Measurements from ENCODE around the gene ACLY. TPM values are rescaled to one million over a fixed set of nuclear protein-coding genes. Genes with fewer than 3 reads are reported as not detected.

ACLY gene
- polyA plus RNA-seq, 2 of the 4 experiments (the other 2 are of a cell fraction): 355 to 376 TPM

GRCh38 chr17:41901646-41902045 is 17.1 kb downstream of the ACLY start:
- Histone ChIP-seq H3K4me1 (peaks cover 62% of the 10 kb centered on the region), H3K4me3 (no peak overlapping the region), H3K27ac (peak overlapping the region in 1 of 2 experiments; percentile 50; a peak in 2 of 6 replicates), H3K9me3 (no peaks in the 10 kb centered on the region), H3K4me2 (no peak overlapping the region)
- 83% methylated on average over 11 of the region's 11 CpGs for WGBS (ENCODE audit: missing lambda C conversion rate)
- CTCF ChIA-PET: interaction anchor here (0.6 kb wide), 1 partner anchor 27 kb away, joined by 3 read pairs; no protein-coding TSS in a partner anchor
- DNase-seq (ENCODE audit: low read depth in 1 of 2, low spot score in 1 of 2) (no peak), FAIRE-seq (no peak), ATAC-seq (no peak)
- TF ChIP-seq ATOH8 (CRISPR knock-in tag; IDR thresholded peaks at IDR 0.05; ENCODE audit: low read depth) (no peak), JUN (IDR thresholded peaks at IDR 0.05) (no peak), FOXS1 (CRISPR knock-in tag; IDR thresholded peaks at IDR 0.05) (no peak), USF2 (IDR thresholded peaks at IDR 0.05) (no peak), SREBF2 (IDR thresholded peaks at IDR 0.05) (no peak), ZFP36 (IDR thresholded peaks at IDR 0.05; ENCODE audit: borderline replicate concordance, partially characterized antibody) (no peak), ESRRA (IDR thresholded peaks at IDR 0.05; ENCODE audit: borderline replicate concordance, low read length) (no peak), NR3C1 (IDR thresholded peaks at IDR 0.05) (no peak), HEYL (CRISPR knock-in tag; IDR thresholded peaks at IDR 0.05) (no peak)
- POLR2A ChIA-PET: no interaction called here

GRCh38 chr17:41896726-41897125 is 22.0 kb downstream of the ACLY start:
- 0 out of 5 replicates have a peak, but pooled peaks of 1 of the 2 experiments have one; percentile 2 for TF ChIP-seq JUN (IDR thresholded peaks at IDR 0.05)
- no peak for TF ChIP-seq ATOH8 (CRISPR knock-in tag; IDR thresholded peaks at IDR 0.05; ENCODE audit: low read depth)
- no peak for FAIRE-seq
- DNase-seq (ENCODE audit: low read depth in 1 of 2, low spot score in 1 of 2): no peak
- Histone ChIP-seq H3K4me1 (peaks cover 71% of the 10 kb centered on the region), H3K4me2 (no peak overlapping the region), H3K4me3 (no peak overlapping the region), H3K27ac (peak overlapping the region; percentile 8 to 81; a peak in 4 of 6 replicates), H3K9me3 (no peaks in the 10 kb centered on the region)
- ATAC-seq: peak in 1 of 2 experiments; percentile 42; a peak in 3 of 6 replicates
- WGBS (ENCODE audit: missing lambda C conversion rate): 88% methylated on average over 6 of the region's 6 CpGs
- CTCF ChIA-PET: interaction anchor here (1.5 to 9.6 kb wide), 4 partner anchors 10 to 128 kb away, joined by 3 to 62 read pairs (median 4); no protein-coding TSS in a partner anchor
- POLR2A ChIA-PET: interaction anchor here (0.8 to 1.5 kb wide), 2 partner anchors 14 to 34 kb away, joined by 3 to 4 read pairs; partner anchors contain the start of gene ODAD4

GRCh38 chr17:41895617-41896016 is 23.1 kb downstream of the ACLY start:
- no peak for DNase-seq (ENCODE audit: low read depth in 1 of 2, low spot score in 1 of 2)
- WGBS (ENCODE audit: missing lambda C conversion rate): 86% methylated on average over 5 of the region's 5 CpGs
- peak overlapping the region; percentile 67 to 81 for H3K27ac ChIP-seq
- peaks cover 80% of the 10 kb centered on the region for H3K4me1 ChIP-seq
- H3K4me2 ChIP-seq: peak overlapping the region; percentile 59
- ATAC-seq: peak in 1 of 2 experiments; percentile 2; a peak in 2 of 6 replicates
- POLR2A ChIA-PET: interaction anchor here (1.3 to 2.2 kb wide), 3 partner anchors 12 to 54 kb away, joined by 3 to 12 read pairs (median 4); partner anchors contain the start of gene ODAD4
- no peaks in the 10 kb centered on the region for H3K9me3 ChIP-seq
- TF ChIP-seq CBX2 (IDR thresholded peaks at IDR 0.05; ENCODE audit: borderline replicate concordance, low read depth): no peak
- no peak for TF ChIP-seq RARB (CRISPR knock-in tag; IDR thresholded peaks at IDR 0.05)
- no peak for TF ChIP-seq MYC (IDR thresholded peaks at IDR 0.05; ENCODE audit: borderline replicate concordance, low read length)
- no peak for TF ChIP-seq KDM5A (IDR thresholded peaks at IDR 0.05)
- no peak for TF ChIP-seq RNF2 (IDR thresholded peaks at IDR 0.05; ENCODE audit: borderline replicate concordance, low read depth)
- TF ChIP-seq MAZ (IDR thresholded peaks at IDR 0.05; ENCODE audit: borderline replicate concordance, low read depth, low read length): no peak
- no peak for TF ChIP-seq SMC3 (IDR thresholded peaks at IDR 0.05)
- no peak for TF ChIP-seq POLR2A (IDR thresholded peaks at IDR 0.05; ENCODE audit: low read length)
- TF ChIP-seq HEYL (CRISPR knock-in tag; IDR thresholded peaks at IDR 0.05): no peak
- TF ChIP-seq BCL3 (IDR thresholded peaks at IDR 0.05): no peak
- TF ChIP-seq CTCF (IDR thresholded peaks at IDR 0.05): no peak
- TF ChIP-seq CBX8 (IDR thresholded peaks at IDR 0.05): no peak
- TF ChIP-seq PHF8 (IDR thresholded peaks at IDR 0.05; ENCODE audit: borderline replicate concordance, low read depth): no peak
- no peak for TF ChIP-seq FOSL2 (IDR thresholded peaks at IDR 0.05)
- TF ChIP-seq FOSL2 (CRISPR knock-in tag; IDR thresholded peaks at IDR 0.05): no peak
- TF ChIP-seq JUNB (IDR thresholded peaks at IDR 0.05): no peak
- no peak for TF ChIP-seq REST (IDR thresholded peaks at IDR 0.05)
- H3K4me3 ChIP-seq: no peak overlapping the region
- CTCF ChIA-PET: interaction anchor here (0.9 to 9.6 kb wide), 11 partner anchors 9 to 158 kb away, joined by 3 to 62 read pairs (median 4); partner anchors contain the start of gene ACLY
- FAIRE-seq: no peak
